Dedifferentiated amniotic fluid mesenchymal stem cell (primary cell): Measurements from ENCODE around the gene CNN2.
A peak's percentile ranks its signal among the peaks of the same experiment; 100 is the strongest.

Source experiments
- DNase-seq: peaks from one replicate; pipeline ENCODE4 v3.0.0-alpha.2; 2016; ENCODE audit errors: extremely low spot score

Gene CNN2

DNA sequence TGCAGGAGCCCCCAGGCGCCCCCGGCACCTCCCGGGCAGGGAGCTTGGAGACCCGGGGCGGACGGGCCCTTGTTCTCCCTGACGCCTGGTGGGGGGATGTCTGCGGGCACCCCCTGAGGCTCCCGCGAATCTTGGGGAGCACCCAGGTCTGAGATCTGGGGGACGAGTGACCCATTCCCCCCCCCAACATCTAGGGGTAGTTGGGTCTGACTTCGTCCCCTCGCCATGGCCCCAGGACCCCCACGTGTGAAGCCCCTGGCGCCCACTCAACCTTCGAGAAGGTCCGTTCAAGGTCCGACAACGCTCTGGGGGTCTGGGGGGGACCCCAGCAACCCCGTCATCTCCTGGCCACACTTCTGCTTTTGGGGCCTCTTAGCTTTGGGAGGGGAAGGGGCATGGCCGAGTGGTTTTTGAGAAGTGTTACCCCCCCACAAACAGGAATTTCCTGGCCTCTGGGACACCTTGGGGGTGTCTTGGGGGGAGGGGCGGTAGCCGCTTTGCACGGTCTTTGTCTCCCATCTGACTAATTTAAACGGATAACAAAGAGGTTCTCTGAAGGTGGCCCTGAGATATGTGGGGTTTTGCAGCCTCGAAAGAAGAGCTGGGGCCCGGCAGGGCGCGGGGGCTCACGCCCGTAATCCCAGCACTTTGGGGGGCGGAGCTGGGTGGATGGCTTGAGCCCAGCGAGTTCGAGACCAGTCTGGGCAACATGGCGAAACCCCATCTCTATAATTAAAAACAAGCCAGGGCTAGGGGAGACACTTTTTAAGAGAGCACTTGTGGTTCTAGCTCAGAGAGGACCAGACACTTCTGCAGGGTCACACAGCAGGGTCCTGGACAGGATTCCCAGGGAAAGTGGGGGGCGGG, 608 bp downstream of the CNN2 start:
- no peak for DNase-seq

DNA sequence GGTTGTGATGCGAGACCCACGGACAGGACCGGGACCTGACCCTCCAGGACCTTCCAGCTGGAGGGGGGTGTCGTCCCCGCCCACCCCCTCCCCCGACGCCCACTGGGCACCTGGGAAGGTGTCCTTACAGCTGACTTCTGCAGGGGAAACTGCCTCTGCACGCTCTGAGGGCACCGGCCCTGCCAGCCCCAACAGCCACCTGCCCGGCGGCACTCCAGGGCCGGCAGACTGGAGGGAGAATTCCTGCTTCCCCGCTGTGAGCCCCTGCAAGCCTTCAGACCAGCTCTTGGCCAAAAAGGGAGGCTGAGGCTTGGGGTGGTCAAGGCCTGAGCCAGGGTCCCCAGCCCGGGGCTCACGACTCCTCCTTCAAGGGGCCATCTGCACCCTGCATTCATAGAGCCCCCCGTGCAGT, 1.2 kb downstream of the CNN2 start:
- DNase-seq: no peak

DNA sequence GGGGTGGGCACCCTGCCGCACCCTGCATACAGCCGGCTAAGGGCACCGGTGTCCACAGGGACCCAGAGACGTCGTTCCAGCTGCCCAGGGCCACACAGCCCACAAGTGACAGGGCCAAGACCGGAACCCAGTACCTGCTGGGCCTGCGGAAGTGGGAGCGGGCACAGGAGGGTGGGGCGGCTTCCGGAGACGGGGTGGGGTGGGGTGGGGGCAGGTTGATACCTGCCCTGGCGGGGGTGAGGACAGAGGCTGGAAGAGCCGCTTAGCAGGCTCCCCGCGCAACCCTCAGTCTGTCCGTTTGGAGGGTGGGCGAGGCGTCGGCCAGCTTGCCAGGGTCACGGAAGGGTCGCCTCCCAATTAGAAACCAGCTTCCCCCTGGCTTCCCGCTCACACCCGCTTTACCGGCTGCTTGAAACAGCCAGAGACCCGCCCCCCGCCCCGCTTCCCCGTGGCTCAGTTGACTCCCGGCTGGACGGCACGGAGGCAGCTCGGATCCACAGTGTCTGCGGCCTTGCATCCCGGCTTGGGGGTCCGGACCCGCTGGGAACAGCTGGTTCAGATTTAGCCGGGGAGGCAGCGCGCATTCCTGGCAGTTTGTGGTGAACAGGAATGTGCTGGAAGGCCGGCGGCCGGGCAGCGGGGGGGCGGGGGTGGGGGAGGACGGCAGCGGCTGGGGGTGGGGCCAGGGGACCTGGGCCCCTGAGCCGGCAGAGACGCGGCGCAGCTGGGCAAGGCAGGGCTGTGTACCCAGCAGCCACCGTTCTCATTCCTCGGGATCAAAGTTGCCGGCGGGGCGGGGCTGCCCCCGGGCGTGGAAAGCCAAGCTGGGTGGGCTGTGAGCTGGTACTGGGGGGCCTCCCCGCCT, 1.9 kb downstream of the CNN2 start:
- DNase-seq: peak; percentile 97

DNA sequence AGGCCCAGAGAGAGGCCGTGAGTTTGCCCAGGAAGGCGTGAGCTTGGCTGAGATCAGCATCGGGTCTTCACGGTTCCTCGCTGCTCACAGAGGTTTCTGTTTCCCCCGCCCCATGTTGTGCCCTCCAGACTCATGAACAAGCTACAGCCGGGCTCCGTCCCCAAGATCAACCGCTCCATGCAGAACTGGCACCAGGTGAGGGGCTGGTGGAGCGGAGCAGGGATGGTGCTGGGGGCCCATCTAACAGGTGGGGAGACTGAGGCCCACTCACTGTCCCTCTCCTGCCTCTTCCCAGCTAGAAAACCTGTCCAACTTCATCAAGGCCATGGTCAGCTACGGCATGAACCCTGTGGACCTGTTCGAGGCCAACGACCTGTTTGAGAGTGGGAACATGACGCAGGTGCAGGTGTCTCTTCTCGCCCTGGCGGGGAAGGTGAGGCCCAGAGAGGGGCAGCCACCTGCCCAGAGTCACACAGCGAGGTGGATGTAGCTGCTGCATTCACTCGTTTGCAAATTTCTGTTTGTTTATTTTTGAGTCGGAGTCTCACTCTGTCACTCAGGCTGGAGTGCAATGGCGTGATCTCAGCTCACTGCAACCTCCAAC, 6.0 kb downstream of the CNN2 start:
- DNase-seq: no peak

DNA sequence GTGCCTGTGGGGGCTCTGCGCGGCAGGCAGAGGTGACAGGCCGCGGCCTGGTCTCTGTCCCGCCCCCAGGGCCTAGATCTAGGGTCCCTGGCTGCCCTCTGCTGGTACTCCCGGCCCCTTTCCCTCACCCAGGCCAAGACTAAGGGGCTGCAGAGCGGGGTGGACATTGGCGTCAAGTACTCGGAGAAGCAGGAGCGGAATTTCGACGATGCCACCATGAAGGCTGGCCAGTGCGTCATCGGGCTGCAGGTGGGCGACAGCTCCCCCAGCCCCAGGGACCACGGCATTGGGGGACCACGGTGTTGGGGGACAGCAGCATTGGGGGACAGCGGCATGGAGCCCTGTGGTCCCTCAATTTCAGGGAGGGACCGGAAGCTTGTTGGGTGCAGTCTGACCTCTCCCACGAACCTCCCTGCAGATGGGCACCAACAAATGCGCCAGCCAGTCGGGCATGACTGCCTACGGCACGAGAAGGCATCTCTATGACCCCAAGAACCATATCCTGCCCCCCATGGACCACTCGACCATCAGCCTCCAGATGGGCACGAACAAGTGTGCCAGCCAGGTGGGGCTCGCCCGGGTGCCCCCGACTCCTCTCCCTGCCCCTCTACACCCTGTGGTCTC, 9.7 kb downstream of the CNN2 start:
- no peak for DNase-seq

DNA sequence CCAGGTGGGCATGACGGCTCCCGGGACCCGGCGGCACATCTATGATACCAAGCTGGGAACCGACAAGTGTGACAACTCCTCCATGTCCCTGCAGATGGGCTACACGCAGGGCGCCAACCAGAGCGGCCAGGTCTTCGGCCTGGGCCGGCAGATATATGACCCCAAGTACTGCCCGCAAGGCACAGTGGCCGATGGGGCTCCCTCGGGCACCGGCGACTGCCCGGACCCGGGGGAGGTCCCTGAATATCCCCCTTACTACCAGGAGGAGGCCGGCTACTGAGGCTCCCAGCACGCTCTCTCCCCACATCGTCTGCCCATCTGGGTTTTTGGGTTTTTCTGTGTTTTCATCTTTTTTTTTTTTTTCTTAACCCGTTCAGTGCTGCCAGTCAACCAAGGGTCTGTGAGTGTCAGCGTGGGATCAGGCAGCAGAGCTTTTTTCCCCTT, 11.2 kb downstream of the CNN2 start:
- DNase-seq: no peak

DNA sequence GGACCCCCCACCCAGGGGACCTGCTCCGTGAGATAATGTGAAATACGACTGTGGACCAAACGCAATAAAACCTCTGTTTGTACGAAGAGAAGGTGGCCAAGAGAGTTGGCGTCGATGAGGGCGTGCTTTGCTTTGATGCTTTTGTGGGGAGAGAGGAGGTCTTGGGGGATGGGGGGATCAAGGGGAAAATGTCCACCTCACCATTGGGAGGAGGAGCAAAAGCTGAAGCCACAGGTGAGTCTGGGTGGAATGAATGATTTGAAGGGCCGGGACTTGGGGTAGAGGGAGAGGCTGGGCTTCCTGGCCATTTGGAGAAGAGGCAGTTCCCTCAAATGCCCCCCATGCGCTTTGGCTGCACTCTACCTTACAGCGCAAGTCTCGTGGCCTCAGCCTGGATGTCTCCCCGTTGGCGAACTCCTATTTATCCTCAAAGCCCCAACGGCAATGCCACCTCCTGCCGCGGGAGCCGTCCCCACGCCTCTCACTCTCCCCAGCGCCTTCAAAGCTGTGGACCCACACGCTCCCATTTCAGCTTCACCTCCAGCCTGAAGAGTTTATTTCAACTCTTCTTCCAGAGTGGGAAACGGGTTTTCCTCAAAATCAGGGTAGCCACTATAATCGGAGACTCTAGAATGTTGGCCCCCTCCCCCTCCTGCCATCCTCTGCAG, 12.7 kb downstream of the CNN2 start:
- DNase-seq: no peak

DNA sequence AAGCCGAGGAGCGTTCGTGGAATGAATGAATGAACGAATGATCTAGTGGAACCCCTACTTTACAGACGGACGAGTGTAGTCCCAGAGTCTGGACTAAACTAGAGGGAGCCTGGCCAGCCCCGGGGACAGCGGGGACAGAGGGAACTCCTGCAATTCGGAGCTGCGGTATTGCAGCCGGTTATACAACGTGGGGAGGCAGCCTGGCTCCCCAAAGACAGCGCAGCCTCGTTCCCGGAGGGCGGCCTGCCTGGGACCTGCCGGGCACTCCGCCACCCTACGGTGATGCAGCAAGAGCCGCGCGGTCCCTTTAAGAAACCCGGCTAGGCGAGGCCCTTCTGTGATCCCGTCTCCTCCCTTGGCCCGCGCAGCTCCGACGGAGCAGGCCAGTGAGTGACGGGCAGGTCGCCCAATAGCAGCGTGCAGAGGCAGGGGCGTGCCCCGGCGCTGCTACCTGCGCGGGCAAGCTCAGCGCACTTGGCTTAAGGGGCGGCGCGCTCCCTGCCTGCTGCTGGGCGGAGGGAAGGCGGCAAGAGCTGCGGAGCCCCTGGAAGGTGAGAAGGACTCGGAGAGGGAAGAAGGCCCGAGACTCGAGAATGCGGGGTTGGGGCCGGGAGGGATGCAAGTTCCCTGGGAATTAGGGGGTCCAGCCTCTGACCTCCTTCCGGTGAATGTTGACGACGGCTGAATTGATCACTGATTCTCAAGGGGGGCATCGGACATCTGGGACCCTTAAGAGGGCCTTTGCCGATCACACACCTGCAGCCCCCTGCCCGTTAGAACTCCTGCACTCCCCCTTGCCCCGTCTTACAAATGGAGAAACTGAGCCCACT, 13.5 kb downstream of the CNN2 start, which contains the start of gene ABCA7:
TSS of gene ABCA7 (plus strand) at position 462 of the 830 bp plus-strand sequence. CDS start 1,255 bp downstream, outside the sequence.
- peak; percentile 91 for DNase-seq

DNA sequence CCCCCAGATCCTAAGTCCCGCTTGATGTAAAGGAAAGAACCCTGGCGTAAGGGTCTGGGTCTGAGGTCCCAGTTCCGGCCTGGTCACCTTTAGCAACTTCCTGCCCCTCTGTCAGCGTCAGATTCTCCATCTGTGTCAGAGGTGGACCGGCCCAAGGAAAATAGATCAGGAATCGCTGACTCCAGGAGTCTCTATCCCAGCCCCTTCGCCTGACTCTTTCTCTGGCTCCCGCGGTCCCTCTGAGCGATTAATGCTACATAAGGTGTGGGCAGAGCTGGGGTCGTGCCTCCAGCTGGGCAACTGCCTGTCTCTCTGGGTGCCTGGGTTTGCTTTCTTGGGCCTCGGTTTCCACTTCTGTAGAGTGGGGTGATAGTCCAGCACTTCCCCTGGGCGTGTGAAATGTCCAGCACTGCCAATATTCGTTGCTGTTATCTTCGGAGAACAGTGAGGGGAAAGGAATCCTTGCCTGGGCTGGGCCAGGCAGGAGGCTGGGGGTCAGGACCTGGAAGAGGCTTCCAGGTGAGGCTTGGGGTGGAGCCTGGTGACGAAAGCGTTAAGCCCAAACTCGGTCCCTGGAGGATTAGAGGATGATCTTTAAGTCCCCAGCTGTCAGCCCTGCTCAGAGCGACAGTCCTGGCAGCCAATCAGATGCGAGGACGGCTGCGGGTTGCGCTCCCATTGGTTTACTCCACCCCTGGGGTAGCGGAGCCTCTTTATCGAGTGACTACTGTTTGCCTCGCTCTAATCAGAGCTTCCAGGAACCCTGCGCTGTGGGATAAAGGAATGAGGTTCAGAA, 14.3 kb downstream of the CNN2 start:
- DNase-seq: peak; percentile 82

DNA sequence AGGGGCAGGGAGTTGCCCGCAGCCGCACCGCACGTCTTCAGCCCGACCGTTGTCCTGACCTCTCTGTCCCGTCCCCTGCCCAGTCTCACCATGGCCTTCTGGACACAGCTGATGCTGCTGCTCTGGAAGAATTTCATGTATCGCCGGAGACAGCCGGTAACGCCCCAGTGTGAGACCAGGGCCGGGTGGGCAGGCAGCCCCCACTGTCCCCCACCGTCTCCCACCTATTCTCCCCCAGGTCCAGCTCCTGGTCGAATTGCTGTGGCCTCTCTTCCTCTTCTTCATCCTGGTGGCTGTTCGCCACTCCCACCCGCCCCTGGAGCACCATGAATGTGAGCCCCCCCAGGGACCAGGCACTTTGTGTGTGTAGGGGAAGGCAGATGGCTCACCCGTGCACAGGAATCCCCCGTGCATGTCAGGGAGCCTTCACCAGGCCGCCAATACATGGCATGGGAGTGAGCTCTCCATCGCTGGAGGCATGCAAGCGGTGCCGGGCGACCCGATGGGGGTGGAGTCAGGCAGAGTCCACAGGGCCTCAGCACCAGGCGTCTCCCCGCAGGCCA, 14.9 kb downstream of the CNN2 start:
- DNase-seq: no peak

DNA sequence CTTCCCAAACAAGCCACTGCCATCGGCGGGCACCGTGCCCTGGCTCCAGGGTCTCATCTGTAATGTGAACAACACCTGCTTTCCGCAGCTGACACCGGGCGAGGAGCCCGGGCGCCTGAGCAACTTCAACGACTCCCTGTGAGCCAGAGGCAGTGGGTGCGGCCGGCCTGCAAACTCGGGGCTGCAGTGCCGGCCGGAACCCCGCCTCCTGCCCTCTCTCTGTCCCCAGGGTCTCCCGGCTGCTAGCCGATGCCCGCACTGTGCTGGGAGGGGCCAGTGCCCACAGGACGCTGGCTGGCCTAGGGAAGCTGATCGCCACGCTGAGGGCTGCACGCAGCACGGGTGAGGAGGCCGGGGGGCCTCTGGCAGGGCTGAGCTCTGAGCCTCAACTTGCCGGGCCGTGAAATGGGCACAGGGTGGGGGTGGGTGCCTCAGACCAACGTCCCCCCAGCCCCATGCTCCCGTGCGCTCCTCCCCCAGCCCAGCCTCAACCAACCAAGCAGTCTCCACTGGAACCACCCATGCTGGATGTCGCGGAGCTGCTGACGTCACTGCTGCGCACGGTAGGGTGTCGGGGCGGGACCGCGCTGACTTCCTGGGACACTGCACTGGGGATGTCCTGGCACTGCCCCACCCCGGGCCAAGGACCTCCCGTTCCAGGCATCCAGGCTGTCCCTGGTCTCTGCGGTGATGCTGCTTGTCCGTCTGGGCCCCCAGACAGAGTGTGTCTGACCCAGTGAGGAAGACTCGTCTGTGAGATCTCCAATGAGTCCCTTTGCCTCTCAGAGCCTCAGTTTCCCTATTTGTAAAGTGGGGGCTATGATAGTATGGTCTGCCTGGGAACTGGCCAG, 15.7 kb downstream of the CNN2 start:
- no peak for DNase-seq

DNA sequence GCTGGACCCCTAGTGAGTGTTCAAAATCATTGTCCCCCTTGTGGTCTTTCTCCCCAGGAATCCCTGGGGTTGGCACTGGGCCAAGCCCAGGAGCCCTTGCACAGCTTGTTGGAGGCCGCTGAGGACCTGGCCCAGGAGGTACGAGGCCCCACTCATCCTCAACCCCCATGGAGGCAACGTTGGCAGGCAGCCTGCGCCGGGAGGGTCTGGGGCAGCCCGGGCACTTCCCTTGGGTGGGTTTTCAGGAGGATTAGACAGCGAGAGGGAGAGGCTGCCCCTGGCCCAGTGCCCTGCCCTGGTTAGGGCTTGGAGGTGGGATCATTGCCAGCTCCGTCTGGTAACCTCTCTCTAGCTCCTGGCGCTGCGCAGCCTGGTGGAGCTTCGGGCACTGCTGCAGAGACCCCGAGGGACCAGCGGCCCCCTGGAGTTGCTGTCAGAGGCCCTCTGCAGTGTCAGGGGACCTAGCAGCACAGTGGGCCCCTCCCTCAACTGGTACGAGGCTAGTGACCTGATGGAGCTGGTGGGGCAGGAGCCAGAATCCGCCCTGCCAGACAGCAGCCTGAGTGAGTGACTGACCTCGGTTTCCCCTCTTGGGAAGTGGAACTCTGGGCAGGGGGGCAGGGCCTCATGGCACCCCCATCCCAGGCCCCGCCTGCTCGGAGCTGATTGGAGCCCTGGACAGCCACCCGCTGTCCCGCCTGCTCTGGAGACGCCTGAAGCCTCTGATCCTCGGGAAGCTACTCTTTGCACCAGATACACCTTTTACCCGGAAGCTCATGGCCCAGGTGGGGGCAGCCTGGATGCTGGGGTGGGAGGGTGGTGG, 16.5 kb downstream of the CNN2 start:
- no peak for DNase-seq

DNA sequence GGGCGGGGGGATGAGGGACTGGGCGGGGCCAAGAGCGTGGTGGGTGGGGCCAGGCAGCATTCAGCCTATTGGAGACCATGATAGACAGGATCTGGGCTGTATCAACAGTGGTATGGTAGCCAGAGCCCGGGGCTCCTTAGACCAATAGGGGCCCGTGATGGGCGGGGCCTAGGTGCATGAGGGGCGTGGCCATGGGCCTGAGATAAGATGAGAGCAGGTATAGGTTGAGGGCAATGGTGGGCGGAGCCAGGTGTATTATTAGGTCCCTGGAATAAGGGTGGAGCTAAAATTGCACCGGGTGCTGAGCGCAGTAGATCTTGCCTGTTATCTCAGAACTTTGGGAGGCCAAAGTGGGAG, 18.8 kb downstream of the CNN2 start:
- no peak for DNase-seq

DNA sequence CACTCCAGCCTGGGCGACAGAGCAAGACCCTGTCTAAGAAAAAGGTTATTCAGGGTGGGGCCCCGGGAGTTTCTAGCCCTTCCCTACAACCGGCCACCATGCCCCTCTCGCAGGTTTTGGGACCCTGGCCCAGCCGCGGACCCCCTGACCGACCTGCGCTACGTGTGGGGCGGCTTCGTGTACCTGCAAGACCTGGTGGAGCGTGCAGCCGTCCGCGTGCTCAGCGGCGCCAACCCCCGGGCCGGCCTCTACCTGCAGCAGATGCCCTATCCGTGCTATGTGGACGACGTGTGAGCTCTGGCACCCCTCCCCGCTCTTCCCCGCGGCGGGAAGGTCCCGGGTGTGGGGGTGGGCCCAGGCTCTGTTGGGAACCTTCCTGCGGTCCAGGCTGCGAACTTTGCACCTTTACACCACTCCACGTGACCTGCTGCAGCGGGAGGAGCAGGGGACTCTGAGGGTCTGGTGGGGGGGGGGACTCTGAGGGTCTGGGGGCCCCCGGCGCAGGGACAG, 19.8 kb downstream of the CNN2 start:
- DNase-seq: no peak

DNA sequence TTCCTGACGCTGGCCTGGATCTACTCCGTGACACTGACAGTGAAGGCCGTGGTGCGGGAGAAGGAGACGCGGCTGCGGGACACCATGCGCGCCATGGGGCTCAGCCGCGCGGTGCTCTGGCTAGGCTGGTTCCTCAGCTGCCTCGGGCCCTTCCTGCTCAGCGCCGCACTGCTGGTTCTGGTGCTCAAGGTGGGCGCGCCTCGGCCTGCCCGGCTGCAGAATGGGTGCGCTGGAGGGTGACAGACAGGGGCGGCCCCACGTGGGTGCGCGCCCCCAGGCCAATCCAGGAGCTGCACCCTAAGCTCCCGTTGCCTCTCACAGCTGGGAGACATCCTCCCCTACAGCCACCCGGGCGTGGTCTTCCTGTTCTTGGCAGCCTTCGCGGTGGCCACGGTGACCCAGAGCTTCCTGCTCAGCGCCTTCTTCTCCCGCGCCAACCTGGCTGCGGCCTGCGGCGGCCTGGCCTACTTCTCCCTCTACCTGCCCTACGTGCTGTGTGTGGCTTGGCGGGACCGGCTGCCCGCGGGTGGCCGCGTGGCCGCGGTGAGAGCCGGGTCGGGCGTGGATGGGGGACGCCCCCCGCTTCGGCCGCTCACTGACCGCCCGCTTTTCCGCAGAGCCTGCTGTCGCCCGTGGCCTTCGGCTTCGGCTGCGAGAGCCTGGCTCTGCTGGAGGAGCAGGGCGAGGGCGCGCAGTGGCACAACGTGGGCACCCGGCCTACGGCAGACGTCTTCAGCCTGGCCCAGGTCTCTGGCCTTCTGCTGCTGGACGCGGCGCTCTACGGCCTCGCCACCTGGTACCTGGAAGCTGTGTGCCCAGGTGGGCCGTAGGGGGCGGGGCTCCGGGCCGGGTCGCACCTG, 20.7 kb downstream of the CNN2 start:
- no peak for DNase-seq

DNA sequence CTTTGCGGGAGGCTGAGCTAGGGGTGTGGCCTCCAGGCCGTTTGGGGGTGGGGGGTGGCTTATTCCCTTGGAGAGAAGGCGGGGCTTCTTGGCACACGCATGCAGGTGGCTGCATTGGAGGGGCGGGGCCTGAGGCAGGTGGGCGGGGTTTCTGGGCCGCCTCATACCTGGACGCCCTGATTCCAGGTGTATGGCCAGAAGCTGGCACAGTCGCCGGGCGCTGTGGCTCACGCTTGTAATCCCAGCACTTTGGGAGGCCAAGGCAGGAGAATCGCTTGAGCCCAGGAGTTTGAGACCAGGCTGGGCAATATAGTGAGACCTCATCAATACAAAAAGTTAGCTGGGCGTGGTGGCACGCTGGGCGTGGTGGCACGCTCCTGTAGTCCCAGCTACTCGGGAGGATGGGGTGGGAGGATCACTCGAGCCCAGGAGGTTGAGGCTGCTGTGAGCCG, 21.3 kb downstream of the CNN2 start:
- no peak for DNase-seq
